LoVo (cell line): ENCODE results near the gene RECK.

ENCODE experiments used
- DNase-seq: peaks from one replicate; pipeline ENCODE4 v3.0.0-alpha.2; 2016; ENCODE audit warnings: low spot score

The RECK gene

DNA sequence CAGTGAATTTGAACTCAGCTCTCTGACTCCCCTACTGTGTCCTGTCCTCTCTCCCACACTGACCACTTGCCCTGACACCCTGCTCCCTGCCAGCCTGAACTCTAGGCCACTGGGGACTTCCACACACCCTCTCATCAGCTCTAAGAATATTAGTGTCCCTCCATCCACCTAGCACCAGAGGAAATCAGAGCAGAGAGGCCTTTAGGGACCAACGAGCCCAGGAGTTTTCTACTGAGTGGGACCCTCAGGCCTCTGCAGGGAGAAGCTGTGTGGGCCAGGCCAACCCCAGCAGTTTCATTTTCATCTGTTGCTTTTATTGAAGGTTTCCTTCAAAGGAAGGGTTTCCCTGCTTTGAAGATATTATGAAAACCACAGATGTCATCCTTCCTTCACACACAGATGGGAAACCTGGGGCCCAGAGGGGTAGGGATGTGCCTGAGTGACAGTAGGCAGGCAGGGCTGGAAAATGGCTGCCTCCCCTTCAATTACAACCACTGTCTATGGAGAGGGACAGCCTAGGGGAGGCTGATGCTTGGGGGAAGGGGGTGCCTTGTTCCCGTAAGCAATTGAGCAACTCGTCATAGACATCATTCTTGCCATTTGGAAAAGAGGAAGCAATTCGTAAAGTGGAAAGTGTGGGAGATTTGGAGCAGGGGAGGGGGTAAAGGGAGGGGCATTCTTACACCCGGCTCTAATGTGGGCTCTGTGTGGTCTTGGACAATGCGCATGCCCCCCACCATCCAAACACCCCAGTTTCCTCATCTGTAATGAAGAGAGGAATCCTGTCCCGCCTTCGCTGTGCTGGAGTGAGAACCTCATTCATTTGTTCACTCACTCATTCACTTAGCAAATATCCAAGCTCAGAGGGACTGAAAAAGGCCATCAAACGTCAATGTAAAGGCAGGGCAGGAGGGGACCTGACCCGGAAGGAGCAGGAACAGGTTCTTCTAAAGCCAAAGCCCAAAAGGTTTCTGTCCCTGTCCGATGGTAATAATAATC lies 103.7 kb downstream of the RECK start:
- DNase-seq = no peak

DNA sequence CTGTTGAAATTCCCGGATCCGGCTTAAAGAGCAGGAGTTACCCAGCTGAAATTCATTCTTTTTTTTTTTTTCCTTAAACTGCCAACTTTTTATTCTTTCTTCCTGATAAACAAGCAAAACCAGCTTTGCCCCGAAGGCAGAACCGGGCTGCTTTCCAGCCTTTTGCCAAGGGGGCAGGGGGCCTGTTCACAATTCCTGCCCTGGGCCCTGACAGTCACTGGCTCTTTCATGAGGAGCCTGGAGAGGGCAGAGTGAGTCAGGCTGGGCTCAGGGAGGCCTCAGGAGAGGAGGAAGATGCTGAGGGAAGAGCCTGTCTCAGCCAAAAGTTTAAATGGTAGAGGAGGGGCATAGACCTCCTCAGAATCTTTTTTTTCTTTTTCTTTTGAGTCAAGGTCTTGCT lies 104.6 kb downstream of the RECK start:
- DNase-seq = no peak

DNA sequence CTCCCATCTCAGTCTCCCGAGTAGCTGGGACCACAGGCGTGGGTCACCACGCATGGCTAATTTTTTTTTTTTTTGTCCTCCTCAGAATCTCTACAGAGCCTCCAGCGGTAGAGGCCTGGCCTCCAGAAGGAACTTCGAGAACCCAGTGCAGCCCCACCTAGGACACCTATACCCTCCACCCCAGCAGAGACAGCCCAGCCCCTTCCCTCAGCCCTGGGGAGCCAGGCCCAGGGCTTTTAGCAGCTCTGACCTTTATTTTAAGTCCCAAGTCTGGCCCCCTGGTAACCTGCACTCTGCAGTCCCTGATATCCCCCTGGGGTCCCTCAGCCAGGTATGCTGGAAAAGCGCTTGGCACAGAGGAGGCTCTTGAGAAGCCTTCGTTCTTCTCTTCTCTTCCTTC lies 105.0 kb downstream of the RECK start:
- no peak for DNase-seq

DNA sequence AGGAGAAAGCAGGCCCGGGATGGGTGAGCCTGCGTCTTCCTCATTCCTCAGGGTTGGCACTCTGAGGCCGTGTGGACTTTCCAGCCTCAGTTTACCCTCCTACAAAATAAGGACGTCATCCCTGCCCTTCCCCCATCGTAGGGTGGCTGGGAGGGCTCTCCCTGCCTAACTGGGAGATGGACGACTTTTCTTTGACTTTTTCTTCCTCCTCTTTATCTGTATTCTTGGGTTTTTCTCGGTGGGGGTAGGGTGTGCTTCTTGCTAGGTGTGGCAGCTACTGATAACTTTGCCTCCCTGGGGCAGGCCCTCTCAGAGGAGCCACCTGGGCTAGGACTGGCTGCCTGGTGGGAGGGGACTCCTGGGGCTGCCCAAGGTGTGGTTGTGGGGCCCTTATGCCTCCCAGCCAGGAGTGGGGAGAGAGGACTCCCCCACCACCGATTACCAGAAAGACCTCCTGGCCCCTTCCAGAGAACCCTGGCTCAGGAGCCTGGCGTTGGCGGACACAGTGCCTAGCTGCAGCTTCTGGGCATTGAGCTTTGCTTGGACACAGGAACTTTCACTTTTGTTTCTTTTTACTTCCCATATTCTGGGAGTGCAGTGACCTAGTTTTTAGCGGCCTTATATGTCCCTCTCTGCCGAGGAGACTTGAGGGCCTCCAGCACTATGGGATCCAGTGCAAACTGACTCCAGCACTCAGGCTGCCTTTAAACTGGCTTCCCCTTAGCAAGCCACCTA lies 106.0 kb downstream of the RECK start:
- no peak for DNase-seq

DNA sequence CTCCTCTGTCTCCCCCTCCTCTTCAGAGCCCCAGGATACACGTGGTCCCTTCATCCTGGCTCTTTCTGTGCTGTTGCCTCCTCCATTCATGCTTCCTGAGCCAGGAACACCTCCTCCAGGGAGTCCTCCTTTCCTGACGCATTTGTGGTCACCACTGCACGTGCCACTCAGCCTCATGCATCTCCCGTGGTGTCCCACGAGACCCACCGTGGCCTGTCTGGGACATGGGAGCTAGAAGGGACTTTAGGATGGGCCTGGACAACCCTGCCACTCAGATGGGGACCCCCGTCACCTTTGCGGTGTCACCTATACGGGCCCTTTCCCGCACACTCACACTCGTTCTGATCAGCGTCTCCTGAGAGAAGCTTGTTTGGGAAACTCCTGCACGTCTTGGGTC lies 106.5 kb downstream of the RECK start:
- no peak for DNase-seq

DNA sequence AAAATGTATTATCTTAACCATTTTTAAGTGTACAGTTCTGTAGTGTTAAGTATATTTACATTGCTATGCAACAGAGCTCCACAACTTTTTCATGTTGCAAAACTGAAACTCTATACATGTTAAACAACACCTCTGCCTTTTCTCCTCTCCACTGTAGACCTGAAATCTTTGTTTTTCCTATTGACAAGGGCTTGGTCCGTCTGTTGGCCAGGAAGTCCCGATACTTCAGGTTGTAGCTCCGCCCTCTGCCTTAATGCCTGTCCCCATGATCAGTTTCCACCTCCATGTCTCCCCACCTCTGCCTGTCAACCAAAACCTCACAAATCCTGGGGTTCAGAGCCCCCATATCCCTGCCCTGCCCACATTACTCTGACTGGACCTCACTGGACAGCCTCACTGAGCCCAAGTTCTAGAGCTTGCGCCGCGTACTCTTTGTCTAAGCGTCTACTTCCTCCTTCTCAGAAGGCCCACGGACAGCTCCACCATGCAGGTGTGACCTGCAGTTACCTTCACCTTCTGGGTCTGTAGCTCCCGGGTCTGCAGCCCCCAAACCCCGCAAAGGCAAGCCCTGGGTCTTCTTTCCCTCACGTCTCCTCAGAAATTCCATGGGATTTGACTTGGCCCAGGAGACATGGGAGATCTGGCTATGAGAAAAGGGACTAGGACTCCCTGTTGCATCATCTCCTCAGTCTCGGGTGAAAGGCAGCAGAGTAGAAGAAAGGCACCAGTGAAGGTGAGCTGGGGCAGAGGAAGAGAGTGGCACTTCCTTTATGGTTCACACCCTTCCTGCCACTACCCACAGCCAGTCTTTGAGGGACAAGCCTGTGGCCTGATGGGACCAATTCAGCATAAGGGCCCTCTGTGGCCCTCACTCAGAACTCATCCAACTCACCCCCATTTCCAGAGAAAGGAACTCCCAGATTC lies 107.9 kb downstream of the RECK start:
- no peak for DNase-seq

DNA sequence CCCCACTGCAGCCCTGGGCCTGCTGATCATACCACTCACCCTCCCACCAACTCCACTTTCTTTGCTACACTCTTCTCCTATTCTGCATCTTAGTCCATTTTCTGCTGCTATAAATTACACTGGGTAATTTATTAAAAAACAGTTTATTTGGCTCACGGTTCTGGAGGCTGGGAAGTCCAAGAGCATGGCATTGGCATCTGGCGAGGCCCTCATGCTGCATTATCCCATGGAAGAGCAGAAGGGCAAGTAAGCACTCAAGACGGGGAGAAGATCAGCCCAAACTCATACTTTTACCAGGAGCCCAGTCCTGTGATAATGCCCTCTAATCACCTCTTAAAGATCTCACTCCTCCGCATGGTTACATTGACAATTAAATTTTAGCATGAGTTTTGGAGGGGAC lies 109.3 kb downstream of the RECK start:
- no peak for DNase-seq

DNA sequence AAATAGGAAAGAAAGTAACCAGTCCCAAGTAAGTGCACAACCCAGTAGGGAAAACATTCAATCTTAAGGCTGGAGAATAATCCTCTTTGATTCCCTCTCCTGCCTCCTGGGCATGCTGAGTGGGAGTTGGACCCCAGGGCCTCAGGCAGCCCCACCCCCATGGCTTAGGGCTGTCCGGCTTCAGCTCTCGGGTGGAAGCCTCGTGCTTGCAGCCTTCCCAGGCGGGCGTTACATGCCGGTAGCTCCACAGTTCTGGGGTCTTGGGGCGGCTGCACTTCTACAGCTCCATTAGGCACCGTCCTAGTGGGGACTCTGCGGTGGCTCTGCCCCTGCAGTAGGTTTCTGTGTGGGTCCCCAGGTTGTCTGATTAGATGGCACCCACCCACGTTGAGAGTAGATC lies 109.9 kb downstream of the RECK start:
- no peak for DNase-seq

DNA sequence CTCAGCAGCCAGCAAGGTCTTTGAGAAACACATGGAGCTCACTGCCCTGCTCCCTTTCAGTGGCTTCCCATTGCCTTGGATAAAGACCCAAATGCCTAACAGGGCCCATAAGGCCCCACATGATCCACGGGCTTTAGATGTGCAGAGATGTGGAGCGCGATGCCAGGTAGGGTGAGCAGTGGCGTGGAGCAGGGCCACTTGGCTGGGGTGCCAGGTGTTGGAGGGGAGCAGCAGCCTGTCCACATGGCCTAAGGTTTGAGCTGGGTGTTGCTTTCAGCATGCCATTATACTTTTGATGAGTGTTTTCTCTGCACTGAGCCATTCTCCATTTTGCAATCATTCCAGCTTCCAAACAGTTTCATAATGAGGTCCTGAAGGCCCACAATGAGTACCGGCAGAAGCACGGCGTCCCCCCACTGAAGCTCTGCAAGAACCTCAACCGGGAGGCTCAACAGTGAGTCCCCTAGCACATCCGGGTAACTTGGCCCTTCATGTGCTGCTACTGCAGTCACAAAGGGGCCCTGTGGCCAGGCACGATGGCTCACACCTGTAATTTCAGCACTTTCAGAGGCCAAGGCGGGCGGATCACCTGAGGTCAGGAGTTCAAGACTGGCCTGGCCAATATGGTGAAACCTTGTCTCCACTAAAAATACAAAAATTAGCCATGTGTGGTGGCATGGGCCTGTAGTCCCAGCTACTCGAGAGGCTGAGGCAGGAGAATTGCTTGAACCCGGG lies 110.9 kb downstream of the RECK start:
- no peak for DNase-seq

DNA sequence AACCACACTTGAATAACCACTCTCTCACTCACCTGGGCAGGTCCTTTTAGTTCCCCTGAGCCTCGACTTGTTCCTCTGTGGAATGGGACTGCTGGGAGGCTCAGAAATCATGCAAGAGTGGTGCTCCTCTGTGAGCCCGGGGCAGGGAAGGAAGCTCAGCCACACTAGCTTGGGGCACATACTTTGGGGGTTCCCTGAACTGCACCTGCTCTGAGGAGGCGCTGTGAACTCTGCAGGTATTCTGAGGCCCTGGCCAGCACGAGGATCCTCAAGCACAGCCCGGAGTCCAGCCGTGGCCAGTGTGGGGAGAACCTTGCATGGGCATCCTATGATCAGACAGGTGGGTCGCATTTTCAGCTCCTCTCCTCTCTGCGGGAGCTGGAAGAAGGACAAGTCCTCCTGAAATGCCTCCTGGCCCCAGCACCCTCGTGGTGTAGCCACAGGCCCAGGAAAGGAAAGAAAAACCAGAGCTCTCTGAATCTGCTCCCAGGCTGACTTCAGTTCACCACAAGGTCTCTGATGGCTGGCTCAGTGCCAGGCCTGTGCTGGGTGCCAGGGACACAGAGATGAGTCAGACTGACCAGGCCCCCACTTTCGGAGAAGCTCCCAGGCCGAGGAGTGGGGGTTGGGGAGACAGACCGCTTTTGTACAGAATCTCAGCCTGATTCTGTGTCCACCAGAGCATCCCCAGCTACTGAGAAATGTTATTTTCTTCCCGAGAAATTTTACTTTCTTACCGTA lies 111.8 kb downstream of the RECK start:
- DNase-seq = peak; percentile 18

DNA sequence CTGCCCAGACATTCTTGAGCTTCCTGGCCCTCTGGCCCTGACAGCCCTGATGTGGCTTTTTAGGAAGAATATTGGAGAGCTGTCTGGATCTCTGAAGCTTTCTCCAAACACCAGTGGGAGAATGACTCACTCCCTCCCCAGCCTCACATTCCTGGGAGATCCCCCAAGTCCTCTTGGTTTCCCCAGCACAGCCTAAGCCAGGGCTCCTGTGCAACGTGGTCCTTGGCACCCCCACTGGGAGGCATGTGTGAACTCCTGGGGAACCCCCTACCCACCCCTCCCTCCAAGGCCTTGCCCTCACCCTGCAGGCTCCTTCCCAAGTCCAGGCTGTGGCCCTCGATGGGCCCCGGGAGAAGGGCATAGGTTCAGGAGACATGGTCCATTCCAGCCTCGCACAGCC lies 112.5 kb downstream of the RECK start:
- no peak for DNase-seq

DNA sequence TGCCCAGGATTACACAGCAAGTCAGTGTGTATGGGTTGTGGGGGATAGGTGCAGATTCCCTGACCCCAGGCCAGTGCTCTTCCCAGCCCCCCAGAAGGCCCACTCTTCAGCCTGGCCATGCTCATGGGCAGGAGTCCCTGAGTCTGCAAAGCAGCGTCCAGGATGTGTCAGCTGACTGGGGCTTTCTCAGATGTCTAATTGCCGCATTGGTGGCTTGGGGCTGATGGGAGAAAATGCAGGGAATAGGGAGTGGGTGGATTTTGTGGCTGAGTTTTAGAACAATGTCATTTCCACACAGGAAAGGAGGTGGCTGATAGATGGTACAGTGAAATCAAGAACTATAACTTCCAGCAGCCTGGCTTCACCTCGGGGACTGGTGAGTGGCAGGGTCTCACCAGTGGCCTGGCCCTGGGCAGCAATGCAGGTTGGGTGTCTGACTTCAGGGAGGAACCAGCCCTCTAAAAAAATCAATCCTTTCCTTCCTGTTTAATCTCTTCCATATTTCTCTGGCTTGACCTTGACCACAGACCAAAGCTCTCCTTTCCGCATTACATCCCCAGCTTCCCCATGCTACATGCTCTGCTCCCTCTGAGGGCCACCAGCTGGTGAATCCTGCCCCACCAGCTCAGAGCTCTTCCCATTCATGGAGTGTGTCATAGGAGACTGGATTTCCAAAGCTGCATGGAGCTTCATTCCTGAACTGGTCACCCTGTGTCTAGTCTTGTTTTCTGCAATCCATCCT lies 114.0 kb downstream of the RECK start:
- DNase-seq = no peak

DNA sequence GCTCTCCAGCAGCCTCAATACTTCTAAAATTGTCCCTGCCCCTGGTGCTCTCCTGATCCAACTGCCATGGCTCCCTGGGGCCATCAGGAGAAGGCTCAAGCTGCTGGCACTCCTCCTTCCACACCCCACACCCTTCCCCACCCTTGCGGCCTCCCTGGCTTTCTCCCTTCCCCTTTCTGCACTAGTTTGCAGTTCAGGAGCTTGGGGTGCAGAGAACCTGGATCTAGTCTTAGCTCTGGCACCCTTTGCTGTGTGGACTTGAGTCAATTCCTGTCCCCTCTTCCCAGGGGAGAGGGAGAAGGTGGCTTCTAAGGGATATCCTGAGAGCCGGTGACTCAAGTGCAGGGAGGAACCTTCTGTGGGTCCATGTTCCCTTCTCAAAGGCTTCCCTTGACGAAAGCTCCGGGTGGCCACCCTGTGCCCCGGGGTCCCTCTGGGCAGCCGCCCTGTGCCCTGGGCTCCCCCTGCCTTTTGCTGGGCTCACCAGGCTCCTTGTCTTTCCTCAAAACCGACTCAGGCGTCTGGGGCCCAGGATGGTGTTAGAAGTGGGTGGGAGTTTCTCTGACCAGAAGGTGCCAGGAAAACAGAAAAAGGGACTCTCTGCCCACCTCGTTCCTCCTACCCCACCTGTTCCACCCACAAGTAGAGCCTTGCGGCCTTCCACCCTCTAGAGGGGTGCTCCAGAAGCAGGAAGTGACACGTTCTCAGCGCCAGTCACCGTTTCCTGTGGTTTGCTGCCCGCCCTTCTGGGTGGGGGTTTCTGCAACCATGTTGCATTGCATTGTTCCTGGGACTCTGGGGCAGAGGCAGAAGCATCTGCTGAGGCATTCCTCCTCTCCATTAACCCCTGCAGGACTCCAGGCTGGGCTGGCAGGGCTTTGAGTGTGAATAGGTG lies 114.8 kb downstream of the RECK start:
- no peak for DNase-seq

DNA sequence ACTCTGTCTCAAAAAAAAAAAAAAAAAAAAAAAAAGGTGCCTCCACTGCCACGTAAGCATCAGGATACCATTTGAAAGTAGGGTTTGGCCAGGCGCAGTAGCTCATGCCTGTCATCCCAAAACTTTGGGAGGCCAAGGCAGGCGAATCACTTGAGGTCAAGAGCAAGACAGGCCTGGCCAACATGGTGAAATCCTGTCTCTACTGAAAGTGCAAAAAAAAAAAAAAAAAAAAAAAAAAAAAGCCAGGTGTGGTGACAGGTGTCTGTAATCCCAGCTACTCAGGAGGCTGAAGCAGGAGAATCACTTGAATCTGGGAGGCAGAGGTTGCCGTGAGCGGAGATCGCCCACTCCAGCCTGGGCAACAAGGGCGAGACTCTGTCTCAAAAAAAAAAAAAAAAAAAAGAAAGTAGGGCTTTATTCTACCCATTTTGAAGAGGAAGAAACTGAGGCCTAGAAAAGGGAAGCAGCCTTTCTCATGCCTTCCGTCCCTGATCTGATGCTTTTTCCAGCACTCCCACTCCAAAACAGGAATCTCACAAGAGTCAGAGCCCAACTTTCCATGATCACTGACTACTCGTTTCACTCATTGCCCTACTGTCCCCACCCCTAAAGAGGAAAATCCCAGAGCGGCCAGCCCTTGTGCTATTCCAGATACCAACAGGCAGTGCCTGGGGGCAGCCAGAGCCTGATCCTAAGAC lies 116.2 kb downstream of the RECK start:
- DNase-seq = no peak

DNA sequence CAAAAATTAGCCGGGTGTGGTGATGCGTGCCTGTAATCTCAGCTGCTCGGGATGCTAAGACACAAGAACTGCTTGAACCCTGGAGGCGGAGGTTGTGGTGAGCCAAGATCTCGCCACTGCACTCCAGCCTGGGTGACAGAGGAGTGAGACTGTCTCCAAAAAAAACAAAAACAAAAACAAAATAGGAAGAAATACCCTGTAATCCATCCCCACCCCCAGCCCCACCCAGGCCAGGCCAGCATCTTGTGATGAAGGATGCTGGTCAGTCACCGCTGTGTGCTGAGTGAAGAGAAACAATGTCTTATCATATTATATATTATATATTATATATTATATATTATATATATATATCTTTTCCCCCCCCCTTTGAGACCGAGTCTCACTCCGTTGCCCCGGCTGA lies 117.0 kb downstream of the RECK start:
- no peak for DNase-seq

DNA sequence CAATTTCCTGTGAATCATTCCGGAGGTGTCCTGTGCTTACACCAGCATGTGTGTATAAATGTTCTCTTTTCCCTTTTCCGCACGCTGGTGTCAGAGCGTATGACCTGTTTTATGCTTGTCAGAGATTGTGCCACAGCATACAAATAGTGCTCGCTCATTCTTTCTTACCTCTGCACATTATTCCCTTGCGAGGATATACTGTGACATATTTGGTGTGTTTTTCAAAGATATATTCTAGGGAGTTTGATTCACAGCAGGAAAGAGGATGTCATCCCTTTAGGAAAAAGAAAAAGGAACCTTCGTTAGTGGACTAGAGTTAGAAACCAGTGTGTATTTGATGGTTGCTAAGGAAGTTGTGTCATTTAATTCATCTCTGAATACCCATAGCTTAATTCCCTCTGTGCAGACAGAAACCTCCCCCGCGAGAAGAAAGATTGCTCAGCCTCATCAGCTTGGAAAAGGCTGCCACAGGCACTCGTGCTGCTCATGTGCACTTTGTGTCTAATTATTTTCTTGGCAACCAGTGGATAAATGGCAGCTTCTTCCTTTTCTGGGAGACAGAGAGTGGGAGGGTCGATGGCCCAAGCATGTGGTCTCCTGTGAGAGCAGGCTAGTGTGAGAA lies 117.7 kb downstream of the RECK start:
- no peak for DNase-seq

DNA sequence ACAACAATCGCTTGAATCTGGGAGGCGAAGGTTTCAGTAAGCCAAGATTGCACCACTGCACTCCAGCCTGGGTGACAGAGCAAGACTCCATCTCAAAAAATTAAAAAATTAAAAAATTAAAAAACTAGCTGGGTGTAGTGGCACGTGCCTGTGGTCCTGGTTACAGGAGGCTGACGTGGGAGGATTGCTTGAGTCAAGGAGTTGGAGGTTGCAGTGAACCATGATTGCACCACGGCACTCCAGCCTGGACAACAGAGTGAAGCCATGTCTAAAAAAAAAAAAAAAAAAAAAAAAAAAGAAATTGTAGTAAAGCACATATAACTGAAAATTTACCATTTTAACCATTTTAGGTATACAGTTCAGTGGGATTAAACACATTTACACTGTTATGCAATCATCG lies 119.4 kb downstream of the RECK start:
- DNase-seq = no peak

DNA sequence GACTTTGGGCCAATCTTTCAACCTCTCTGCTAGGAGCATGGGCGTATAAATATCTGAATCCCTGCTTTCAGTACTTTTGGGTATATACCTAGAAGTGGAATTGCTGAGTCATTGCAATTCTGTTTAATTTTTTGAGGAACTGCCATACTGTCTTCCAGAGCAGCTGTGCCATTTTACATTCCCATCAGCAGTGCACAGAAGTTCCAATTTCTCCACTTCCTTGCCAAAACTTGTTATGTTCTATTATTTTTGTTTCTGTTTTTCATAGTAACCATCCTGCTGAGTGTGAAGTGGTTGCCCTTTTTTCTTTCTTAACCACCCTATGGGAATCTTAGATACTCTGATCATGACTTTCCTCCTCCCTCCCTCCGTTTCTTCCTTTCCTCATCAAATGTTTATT lies 121.4 kb downstream of the RECK start:
- no peak for DNase-seq
